SK-N-MC (cell line): ENCODE data around the gene GNPAT.

ENCODE experiments used
- DNase-seq: peaks from one replicate; pipeline ENCODE4 v3.0.0-alpha.2; 2011; ENCODE audit warnings: low read depth, low spot score
- H3K27ac ChIP-seq: fragments of 200-600 bp; sonication (generic); 2 replicates; pipeline ENCODE4 v1.5.1; 2016; ENCODE audit warnings: mixed run types
- H3K36me3 ChIP-seq: fragments of 200-600 bp; sonication (generic); 2 replicates; pipeline ENCODE4 v1.6.1; 2017; ENCODE audit warnings: antibody characterized with exemption, low read length, mixed read lengths; ENCODE audit not compliant: insufficient read depth
- H3K4me3 ChIP-seq: fragments of 200-600 bp; sonication (generic); 2 replicates; pipeline ENCODE4 v1.5.1; 2016
- H3K9ac ChIP-seq: fragments of 200-600 bp; sonication (generic); 2 replicates; pipeline ENCODE4 v1.8.0; 2017; ENCODE audit warnings: mixed run types, mixed read lengths; ENCODE audit not compliant: insufficient read length
- H3K9me3 ChIP-seq: fragments of 200-600 bp; sonication (generic); 2 replicates; pipeline ENCODE4 v1.6.1; 2017; ENCODE audit warnings: low read depth, mild to moderate bottlenecking, antibody characterized with exemption, low read length, moderate library complexity, mixed read lengths
- EZH2 ChIP-seq: fragments of 200-600 bp; sonication (generic); IDR thresholded peaks from one replicate; pipeline ENCODE4 v1.6.1; 2017; ENCODE audit warnings: antibody characterized with exemption
- FOXP2 ChIP-seq: optimal IDR thresholded peaks from 2 replicates; pipeline ENCODE3; 2011; ENCODE audit warnings: mild to moderate bottlenecking, moderate library complexity; ENCODE audit not compliant: insufficient read depth; ENCODE audit errors: extremely low read length, control extremely low read depth
- POLR2AphosphoS5 ChIP-seq: IDR thresholded peaks from 2 replicates; pipeline ENCODE4 v1.6.1; 2012; ENCODE audit warnings: mild to moderate bottlenecking, low read depth, low read length, borderline replicate concordance

The GNPAT gene

GRCh38 chr1:231315887-231316286 is 74.9 kb downstream of the GNPAT start:
- H3K36me3 ChIP-seq: no peaks in the 10 kb centered on the region
- no peak for TF ChIP-seq POLR2AphosphoS5
- no peak for TF ChIP-seq FOXP2
- no peak for TF ChIP-seq EZH2

DNA sequence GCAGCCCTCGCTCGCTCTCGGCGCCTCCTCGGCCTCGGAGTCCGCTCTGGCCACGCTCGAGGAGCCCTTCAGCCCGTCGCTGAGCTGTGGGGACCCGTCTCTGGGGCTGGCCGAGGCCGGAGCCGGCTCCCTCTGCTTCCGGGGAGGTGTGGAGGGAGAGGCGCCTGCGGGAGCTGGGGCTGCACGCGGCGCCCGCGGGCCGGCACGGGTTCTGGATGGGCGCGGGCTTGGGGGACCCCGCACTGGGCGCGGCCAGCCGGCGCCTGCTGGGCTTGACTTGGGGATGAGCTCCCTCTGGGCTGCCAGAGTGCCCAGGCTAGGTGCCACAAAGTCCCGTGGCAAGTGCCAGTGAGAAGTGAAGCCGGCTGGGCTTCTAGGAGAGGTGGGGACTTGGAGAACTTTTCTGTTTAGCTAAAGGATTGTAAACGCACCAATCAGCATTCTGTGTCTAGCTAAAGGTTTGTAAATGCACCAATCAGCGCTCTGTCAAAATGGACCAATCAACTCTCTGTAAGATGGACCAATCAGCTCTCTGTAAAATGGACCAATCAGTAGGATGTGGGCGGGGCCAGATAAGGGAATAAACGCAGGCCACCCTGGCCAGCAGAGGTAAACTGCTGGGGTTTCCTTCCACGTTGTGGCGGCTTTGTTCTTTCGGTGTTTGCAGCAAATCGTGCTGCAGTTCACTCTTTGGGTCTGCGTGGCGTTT is 76.4 kb downstream of the GNPAT start:
- Histone ChIP-seq H3K9me3 (no peaks in the 10 kb centered on the region), H3K36me3 (no peaks in the 10 kb centered on the region), H3K9ac (no peak overlapping the region), H3K4me3 (no peak overlapping the region), H3K27ac (no peak overlapping the region)
- no peak for DNase-seq
- TF ChIP-seq POLR2AphosphoS5: no peak
- TF ChIP-seq EZH2: no peak
- no peak for TF ChIP-seq FOXP2

More at GRCh38 chr1:231315887-231316286, 74.9 kb downstream of the GNPAT start:
- Histone ChIP-seq H3K9ac (no peak overlapping the region), H3K9me3 (no peaks in the 10 kb centered on the region), H3K27ac (no peak overlapping the region), H3K4me3 (no peak overlapping the region)
- no peak for DNase-seq

GRCh38 chr1:231318015-231318355 is 77.0 kb downstream of the GNPAT start:
- no peaks in the 10 kb centered on the region for H3K9me3 ChIP-seq
- no peak overlapping the region for H3K27ac ChIP-seq
- DNase-seq: no peak
- H3K9ac ChIP-seq: no peak overlapping the region
- TF ChIP-seq POLR2AphosphoS5: no peak
- no peak overlapping the region for H3K4me3 ChIP-seq
- H3K36me3 ChIP-seq: no peaks in the 10 kb centered on the region

DNA sequence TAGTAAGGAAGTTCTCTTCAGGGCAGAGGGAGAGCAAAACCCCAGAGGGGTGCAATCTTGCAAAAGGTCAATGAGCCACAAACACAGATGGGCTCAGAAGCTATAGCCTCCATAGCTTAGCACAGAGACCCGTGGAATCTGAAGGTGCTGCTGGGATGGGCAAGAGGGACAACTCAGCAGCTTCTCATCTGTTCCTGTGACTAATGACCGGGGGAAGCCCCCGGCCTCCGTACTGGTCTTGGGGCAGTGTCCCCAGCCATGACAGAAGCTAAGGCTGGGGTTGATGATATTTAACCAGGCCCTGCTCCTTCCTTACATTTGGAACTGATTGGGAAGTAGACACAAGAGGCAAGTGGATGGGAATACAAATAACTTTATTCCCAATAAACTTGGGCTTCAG is 77.6 kb downstream of the GNPAT start:
- no peak for DNase-seq
- Histone ChIP-seq H3K4me3 (no peak overlapping the region), H3K27ac (no peak overlapping the region), H3K36me3 (no peaks in the 10 kb centered on the region), H3K9ac (no peak overlapping the region), H3K9me3 (no peaks in the 10 kb centered on the region)
- TF ChIP-seq FOXP2: no peak
- TF ChIP-seq POLR2AphosphoS5: no peak
- TF ChIP-seq EZH2: no peak

- Histone ChIP-seq H3K36me3 (no peaks in the 10 kb centered on the region), H3K27ac (no peak overlapping the region), H3K9ac (no peak overlapping the region), H3K4me3 (no peak overlapping the region), H3K9me3 (no peaks in the 10 kb centered on the region)
- no peak for DNase-seq
- TF ChIP-seq POLR2AphosphoS5 (no peak), EZH2 (no peak), FOXP2 (no peak)
Observed at GRCh38 chr1:231319080-231319479, 78.1 kb downstream of the GNPAT start.

- Histone ChIP-seq H3K9ac (no peak overlapping the region), H3K4me3 (no peak overlapping the region), H3K9me3 (no peaks in the 10 kb centered on the region), H3K27ac (no peak overlapping the region), H3K36me3 (no peaks in the 10 kb centered on the region)
- DNase-seq: no peak
- TF ChIP-seq FOXP2 (no peak), POLR2AphosphoS5 (no peak), EZH2 (no peak)
Observed at GRCh38 chr1:231322880-231323530, 82.0 kb downstream of the GNPAT start.

- H3K4me3 ChIP-seq: no peak overlapping the region
- no peaks in the 10 kb centered on the region for H3K36me3 ChIP-seq
- no peak overlapping the region for H3K9ac ChIP-seq
- DNase-seq: no peak
- no peak overlapping the region for H3K27ac ChIP-seq
- TF ChIP-seq EZH2 (no peak), FOXP2 (no peak), POLR2AphosphoS5 (no peak)
- no peaks in the 10 kb centered on the region for H3K9me3 ChIP-seq
Observed at GRCh38 chr1:231324660-231325059, 83.6 kb downstream of the GNPAT start.

DNA sequence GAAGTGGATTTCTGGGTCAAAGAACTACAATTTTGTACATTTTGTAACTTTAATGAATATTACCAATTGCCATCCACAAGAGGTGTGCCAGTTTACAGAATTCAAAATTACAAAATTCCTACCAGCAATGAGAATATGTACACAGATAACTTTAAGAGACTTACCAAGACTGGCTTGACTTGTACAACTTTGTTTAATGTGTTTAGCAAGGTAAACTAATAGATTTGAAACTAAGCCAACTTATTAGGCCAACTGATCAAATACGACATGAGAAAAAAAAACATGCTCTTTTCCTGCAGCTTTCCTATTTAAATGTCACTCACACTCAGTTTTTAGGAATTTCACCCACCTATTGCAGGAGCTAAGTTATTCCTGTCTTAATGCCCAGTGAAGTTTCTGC is 85.2 kb downstream of the GNPAT start:
- Histone ChIP-seq H3K27ac (no peak overlapping the region), H3K9me3 (no peaks in the 10 kb centered on the region), H3K4me3 (no peak overlapping the region), H3K36me3 (no peaks in the 10 kb centered on the region), H3K9ac (no peak overlapping the region)
- TF ChIP-seq EZH2 (no peak), FOXP2 (no peak), POLR2AphosphoS5 (no peak)
- no peak for DNase-seq
